Measurements from ENCODE around the gene PIGQ.
A peak's percentile ranks its signal among the peaks of the same experiment; 100 is the strongest.
"Not testable (repeated sequence)": the region's sequence is repeated elsewhere in the genome, so short reads cannot be mapped to it uniquely, and the experiment has no call there.

The PIGQ gene

GRCh38 chr16:586047-586644 is 16.4 kb downstream of the PIGQ start:
- DNase-seq (ENCODE audit: low read depth): no peak

- no peak for DNase-seq (ENCODE audit: low read depth)
Measured at GRCh38 chr16:586645-587590, 17.1 kb downstream of the PIGQ start.

GRCh38 chr16:588639-588888 is 18.8 kb downstream of the PIGQ start:
- DNase-seq (ENCODE audit: low read depth): no peak

- peak; percentile 95 for DNase-seq (ENCODE audit: low read depth)
Measured at GRCh38 chr16:588889-589657, 19.3 kb downstream of the PIGQ start.

- peak; percentile 99 for DNase-seq (ENCODE audit: low read depth)
Measured at GRCh38 chr16:589658-590187, 20.0 kb downstream of the PIGQ start, which contains the start of gene RAB40C. TSS of gene RAB40C (plus strand) at chr16:590066. CDS start at chr16:590292, 226 bp downstream.

- no peak for DNase-seq (ENCODE audit: low read depth)
Measured at GRCh38 chr16:590188-590814, 20.5 kb downstream of the PIGQ start.

- no peak for DNase-seq (ENCODE audit: low read depth)
Measured at GRCh38 chr16:590815-591200, 21.0 kb downstream of the PIGQ start.

- no peak for DNase-seq (ENCODE audit: low read depth)
Measured at GRCh38 chr16:591231-591630, 21.5 kb downstream of the PIGQ start.

GRCh38 chr16:591892-592517 is 22.2 kb downstream of the PIGQ start:
- no peak for DNase-seq (ENCODE audit: low read depth)

GRCh38 chr16:592518-593306 is 22.9 kb downstream of the PIGQ start:
- DNase-seq (ENCODE audit: low read depth): no peak

- no peak for DNase-seq (ENCODE audit: low read depth)
Measured at GRCh38 chr16:593406-593805, 23.6 kb downstream of the PIGQ start.

GRCh38 chr16:593807-594206 is 24.0 kb downstream of the PIGQ start:
- DNase-seq (ENCODE audit: low read depth): no peak

GRCh38 chr16:595094-595528 is 25.3 kb downstream of the PIGQ start:
- DNase-seq (ENCODE audit: low read depth): no peak

GRCh38 chr16:595942-596735 is 26.4 kb downstream of the PIGQ start:
- no peak for DNase-seq (ENCODE audit: low read depth)

- DNase-seq (ENCODE audit: low read depth): no peak
Measured at GRCh38 chr16:596736-597060, 26.9 kb downstream of the PIGQ start.

- DNase-seq (ENCODE audit: low read depth): not testable (repeated sequence)
Measured at GRCh38 chr16:597655-598054, 27.9 kb downstream of the PIGQ start.

- no peak for DNase-seq (ENCODE audit: low read depth)
Measured at GRCh38 chr16:598823-599739, 29.3 kb downstream of the PIGQ start.

GRCh38 chr16:600781-601180 is 31.0 kb downstream of the PIGQ start:
- no peak for DNase-seq (ENCODE audit: low read depth)

- no peak for DNase-seq (ENCODE audit: low read depth)
Measured at GRCh38 chr16:603933-604332, 34.2 kb downstream of the PIGQ start.

Measured in stimulated activated CD4-positive, alpha-beta T cell treated with anti-CD3 and anti-CD28 coated beads, Interleukin-2, amount 100 ng/mL, for 4 hours (primary cell).